Measurements from ENCODE around the gene THAP7.

- no peak for TF ChIP-seq CTCF (IDR thresholded peaks at IDR 0.05; ENCODE audit: low read depth, low read length, poor library complexity, severe bottlenecking)
- no peak for TF ChIP-seq EZH2phosphoT487 (IDR thresholded peaks at IDR 0.05; ENCODE audit: borderline replicate concordance, low read length)
Observed at GRCh38 chr22:20987375-20987774, 14.5 kb downstream of the THAP7 start.
